Stomach (tissue), 4 donors: Measurements from ENCODE around the gene SPARCL1.

Experiments
- CTCF ChIP-seq, 7 experiments: fragments of 450-650 bp in 4 of 7; fragments of 200-600 bp in 3 of 7; sonication (generic) in 3 of 7; IDR thresholded peaks; one replicate each; pipeline ENCODE4 v1.5.1; 2016 to 2019; ENCODE audit warnings: antibody characterized with exemption in 7 of 7, control low read depth in 2 of 7, mild to moderate bottlenecking in 1 of 7
- POLR2A ChIP-seq, 4 donors: fragments of 450-650 bp; IDR thresholded peaks; one replicate each; pipeline ENCODE4 v1.6.1; 2016; ENCODE audit warnings: antibody characterized with exemption in 4 of 4, control low read depth in 2 of 4, mild to moderate bottlenecking in 1 of 4, moderate library complexity in 1 of 4

GRCh38 chr4:87505862-87506261 lies 23.3 kb downstream of the SPARCL1 start:
- TF ChIP-seq CTCF (IDR thresholded peaks at IDR 0.05) (no peak), POLR2A (IDR thresholded peaks at IDR 0.05) (no peak)
